Neural cell (in vitro differentiated cells): ENCODE data around the gene PDE4D. TPM values are rescaled to one million over a fixed set of nuclear protein-coding genes. Genes with fewer than 3 reads are reported as not detected.

Experiments
- H2AFZ ChIP-seq: fragments of 200-600, 300-800 bp; sonication (generic), shearing (Covaris generic); 2 replicates; pipeline ENCODE4 v1.6.0; 2014; ENCODE audit warnings: low read depth, mild to moderate bottlenecking, antibody characterized with exemption, low read length, moderate library complexity
- H3F3A ChIP-seq: fragments of 200-600 bp; shearing (Covaris generic); 2 replicates; pipeline ENCODE4 v1.6.1; 2016; ENCODE audit warnings: mild to moderate bottlenecking, moderate library complexity, mixed read lengths, antibody characterized with exemption, low read length; ENCODE audit not compliant: insufficient read depth, poor library complexity, severe bottlenecking
- H3K27ac ChIP-seq: fragments of 200-600, 300-800 bp; sonication (generic), shearing (Covaris generic); 2 replicates; pipeline ENCODE4 v1.5.1; 2014; ENCODE audit warnings: mild to moderate bottlenecking, low read length, moderate library complexity
- H3K27me3 ChIP-seq: fragments of 300-800, 200-600 bp; sonication (generic), shearing (Covaris generic); 2 replicates; pipeline ENCODE4 v1.6.0; 2014; ENCODE audit warnings: mild to moderate bottlenecking, low read depth, low read length, moderate library complexity; ENCODE audit not compliant: insufficient read depth
- H3K36me3 ChIP-seq: fragments of 300-800, 200-600 bp; sonication (generic), shearing (Covaris generic); 2 replicates; pipeline ENCODE4 v1.5.1; 2014; ENCODE audit warnings: mild to moderate bottlenecking, antibody characterized with exemption, low read length, moderate library complexity; ENCODE audit not compliant: insufficient read depth
- H3K4me2 ChIP-seq: fragments of 300-800, 200-600 bp; sonication (generic), shearing (Covaris generic); 2 replicates; pipeline ENCODE4 v1.6.0; 2014; ENCODE audit warnings: mild to moderate bottlenecking, low read length
- H3K4me3 ChIP-seq: fragments of 300-800, 200-600 bp; sonication (generic), shearing (Covaris generic); 2 replicates; pipeline ENCODE4 v1.5.1; 2014; ENCODE audit warnings: mild to moderate bottlenecking, low read length, moderate library complexity
- H3K79me2 ChIP-seq: fragments of 200-600 bp; shearing (Covaris generic); replicated peaks from 2 replicates; pipeline ENCODE4 v1.6.0; 2014; ENCODE audit warnings: mild to moderate bottlenecking, low read length, moderate library complexity; ENCODE audit not compliant: insufficient read depth
- H3K9ac ChIP-seq: fragments of 300-800, 200-600 bp; sonication (generic), shearing (Covaris generic); 2 replicates; pipeline ENCODE4 v1.6.1; 2016; ENCODE audit warnings: mild to moderate bottlenecking, low read length, mixed read lengths
- H3K9me2 ChIP-seq: fragments of 200-600 bp; shearing (Covaris generic); 2 replicates; pipeline ENCODE4 v1.6.1; 2016; ENCODE audit warnings: mild to moderate bottlenecking, low read length, mixed read lengths; ENCODE audit not compliant: insufficient read depth
- H3K9me3 ChIP-seq: fragments of 200-600, 300-800 bp; sonication (generic), shearing (Covaris generic); 2 replicates; pipeline ENCODE4 v1.6.1; 2016; ENCODE audit warnings: mild to moderate bottlenecking, mixed run types, low read length, moderate library complexity, mixed read lengths
- H4K20me1 ChIP-seq: fragments of 200-600 bp; shearing (Covaris generic); 2 replicates; pipeline ENCODE4 v1.6.1; 2016; ENCODE audit warnings: mild to moderate bottlenecking, mixed run types; ENCODE audit not compliant: insufficient read depth
- EP300 ChIP-seq: fragments of 450-650 bp; conservative IDR thresholded peaks from 2 replicates; pipeline ENCODE4 v1.6.1; 2014; ENCODE audit warnings: antibody characterized with exemption, mild to moderate bottlenecking, moderate library complexity; ENCODE audit not compliant: poor library complexity, severe bottlenecking
- EZH2 ChIP-seq: fragments of 200-600, 300-800 bp; shearing (Covaris generic), sonication (generic); IDR thresholded peaks from 2 replicates; pipeline ENCODE4 v1.6.1; 2014; ENCODE audit warnings: antibody characterized with exemption, low read length, borderline replicate concordance, mild to moderate bottlenecking; ENCODE audit not compliant: insufficient read depth, poor library complexity, severe bottlenecking
- MXI1 ChIP-seq: fragments of 450-650 bp; conservative IDR thresholded peaks from 2 replicates; pipeline ENCODE4 v1.6.1; 2014; ENCODE audit warnings: antibody characterized with exemption, mild to moderate bottlenecking; ENCODE audit not compliant: poor library complexity, severe bottlenecking
- POLR2AphosphoS5 ChIP-seq: IDR thresholded peaks from 2 replicates; pipeline ENCODE4 v1.6.1; 2012
- RAD21 ChIP-seq: fragments of 450-650 bp; conservative IDR thresholded peaks from 2 replicates; pipeline ENCODE4 v1.6.1; 2014; ENCODE audit warnings: antibody characterized with exemption, mild to moderate bottlenecking, moderate library complexity
- REST ChIP-seq: IDR thresholded peaks from 2 replicates; pipeline ENCODE4 v1.6.1; 2012; ENCODE audit warnings: borderline replicate concordance
- SMC3 ChIP-seq: fragments of 450-650 bp; conservative IDR thresholded peaks from 2 replicates; pipeline ENCODE4 v1.6.1; 2014; ENCODE audit warnings: antibody characterized with exemption, mild to moderate bottlenecking, moderate library complexity; ENCODE audit not compliant: poor library complexity
- TAF1 ChIP-seq: IDR thresholded peaks from 2 replicates; pipeline ENCODE4 v1.6.1; 2012; ENCODE audit warnings: low read depth
- polyA plus RNA-seq: library from polyadenylated mRNA; depleted of rRNA; stranded (reverse); fragments of >200 nt; gene quantifications from 2 replicates; pipeline ENCODE4 v1.2.3, GENCODE V29; 2014
- TF ChIP-seq, protein P1 (sequence below): fragments of 450-650 bp; IDR thresholded peaks from 2 replicates; pipeline ENCODE4 v1.5.1; 2014; ENCODE audit warnings: antibody characterized with exemption, mild to moderate bottlenecking, moderate library complexity; ENCODE audit not compliant: poor library complexity, severe bottlenecking

PDE4D gene
- polyA plus RNA-seq, 1 donor from 2014 or later, result 42.8 TPM

DNA sequence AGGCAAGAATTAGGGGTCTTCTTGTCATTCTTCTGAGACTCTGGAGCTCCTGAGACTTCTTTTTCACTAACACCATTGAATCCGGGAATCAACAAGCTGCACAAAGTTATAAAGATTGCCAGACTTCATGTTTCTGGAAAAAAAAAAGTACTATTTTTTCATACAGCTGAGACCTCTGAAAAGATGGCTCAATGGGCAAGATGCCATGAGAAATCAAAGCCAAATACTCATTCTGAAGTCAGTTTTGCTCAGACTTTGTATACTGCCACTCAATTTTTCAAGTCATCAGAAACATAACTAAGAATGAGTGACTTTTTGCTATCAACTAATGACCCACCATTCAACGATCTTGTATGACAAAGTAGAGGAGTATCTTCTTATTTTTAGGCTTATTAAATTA, 798.7 kb downstream of the PDE4D start:
- Histone ChIP-seq H3K9ac (no peak overlapping the region), H2AFZ (no peak overlapping the region), H3K4me3 (no peak overlapping the region), H3K9me2 (no peaks in the 10 kb centered on the region), H3K27me3 (no peaks in the 10 kb centered on the region), H3K4me2 (no peak overlapping the region), H3K36me3 (no peaks in the 10 kb centered on the region), H3K27ac (no peak overlapping the region), H3F3A (no peaks in the 10 kb centered on the region), H4K20me1 (no peaks in the 10 kb centered on the region), H3K9me3 (no peaks in the 10 kb centered on the region), H3K79me2 (no peaks in the 10 kb centered on the region)
- TF ChIP-seq MXI1, result no peak
- TF ChIP-seq POLR2AphosphoS5, result no peak
- TF ChIP-seq REST, result no peak
- TF ChIP-seq SMC3, result no peak
- TF ChIP-seq RAD21, result no peak

- H3K9ac ChIP-seq, result no peak overlapping the region
- no peak overlapping the region for H3K4me2 ChIP-seq
- no peaks in the 10 kb centered on the region for H3K79me2 ChIP-seq
- H3K27ac ChIP-seq, result no peak overlapping the region
- H3K9me3 ChIP-seq, result no peaks in the 10 kb centered on the region
- no peaks in the 10 kb centered on the region for H3K9me2 ChIP-seq
- no peaks in the 10 kb centered on the region for H3K36me3 ChIP-seq
- H4K20me1 ChIP-seq, result no peaks in the 10 kb centered on the region
- no peaks in the 10 kb centered on the region for H3F3A ChIP-seq
- TF ChIP-seq RAD21, result no peak
- no peak for TF ChIP-seq POLR2AphosphoS5
- TF ChIP-seq, protein P1, sequence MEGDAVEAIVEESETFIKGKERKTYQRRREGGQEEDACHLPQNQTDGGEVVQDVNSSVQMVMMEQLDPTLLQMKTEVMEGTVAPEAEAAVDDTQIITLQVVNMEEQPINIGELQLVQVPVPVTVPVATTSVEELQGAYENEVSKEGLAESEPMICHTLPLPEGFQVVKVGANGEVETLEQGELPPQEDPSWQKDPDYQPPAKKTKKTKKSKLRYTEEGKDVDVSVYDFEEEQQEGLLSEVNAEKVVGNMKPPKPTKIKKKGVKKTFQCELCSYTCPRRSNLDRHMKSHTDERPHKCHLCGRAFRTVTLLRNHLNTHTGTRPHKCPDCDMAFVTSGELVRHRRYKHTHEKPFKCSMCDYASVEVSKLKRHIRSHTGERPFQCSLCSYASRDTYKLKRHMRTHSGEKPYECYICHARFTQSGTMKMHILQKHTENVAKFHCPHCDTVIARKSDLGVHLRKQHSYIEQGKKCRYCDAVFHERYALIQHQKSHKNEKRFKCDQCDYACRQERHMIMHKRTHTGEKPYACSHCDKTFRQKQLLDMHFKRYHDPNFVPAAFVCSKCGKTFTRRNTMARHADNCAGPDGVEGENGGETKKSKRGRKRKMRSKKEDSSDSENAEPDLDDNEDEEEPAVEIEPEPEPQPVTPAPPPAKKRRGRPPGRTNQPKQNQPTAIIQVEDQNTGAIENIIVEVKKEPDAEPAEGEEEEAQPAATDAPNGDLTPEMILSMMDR, result no peak
- TF ChIP-seq SMC3, result no peak
- no peak for TF ChIP-seq EZH2
- no peak for TF ChIP-seq TAF1
- TF ChIP-seq EP300, result no peak
- no peak for TF ChIP-seq REST
- no peak for TF ChIP-seq MXI1
- no peaks in the 10 kb centered on the region for H3K27me3 ChIP-seq
- no peak overlapping the region for H3K4me3 ChIP-seq
- no peak overlapping the region for H2AFZ ChIP-seq
Observed at GRCh38 chr5:59093329-59093728, 800.2 kb downstream of the PDE4D start.
